ENCODE data around the gene LACRT. TPM values are rescaled to one million over a fixed set of nuclear protein-coding genes. Genes with fewer than 3 reads are reported as not detected.

Gene LACRT
- total and polyA plus RNA-seq, 9 donors, result not detected

GRCh38 chr12:54611715-54612149, 23.0 kb downstream of the LACRT start:
- H3K27ac ChIP-seq, result no peak overlapping the region
- no peak for TF ChIP-seq POLR2A (IDR thresholded peaks at IDR 0.05)
- no peak for TF ChIP-seq CTCF (IDR thresholded peaks at IDR 0.05)
- TF ChIP-seq EP300 (IDR thresholded peaks at IDR 0.05), result no peak
- no peaks in the 10 kb centered on the region for H3K4me1 ChIP-seq (ENCODE audit: insufficient read depth)

GRCh38 chr12:54608769-54609168, 25.9 kb downstream of the LACRT start:
- Histone ChIP-seq H3K36me3 (no peaks in the 10 kb centered on the region), H3K27ac (no peak overlapping the region), H3K27me3 (no peaks in the 10 kb centered on the region), H3K9me3 (no peaks in the 10 kb centered on the region), H3K4me1 (ENCODE audit: insufficient read depth) (no peaks in the 10 kb centered on the region), H3K4me3 (no peak overlapping the region)
- 82 to 85% (median 85%) methylated on average over 2 of the region's 2 CpGs for WGBS, 3 donors
- intact Hi-C loops (cut with DNase I), result no loop called here
- TF ChIP-seq POLR2A (IDR thresholded peaks at IDR 0.05), result no peak
- no peak for TF ChIP-seq CTCF (IDR thresholded peaks at IDR 0.05)
- TF ChIP-seq EP300 (IDR thresholded peaks at IDR 0.05), result no peak
- no peak for DNase-seq

More at GRCh38 chr12:54611715-54612149, 23.0 kb downstream of the LACRT start:
- DNase-seq, result no peak
- intact Hi-C loops (cut with DNase I), result no loop called here
- H3K9me3 ChIP-seq, result no peaks in the 10 kb centered on the region
- no peaks in the 10 kb centered on the region for H3K36me3 ChIP-seq
- no peak overlapping the region for H3K4me3 ChIP-seq
- H3K27me3 ChIP-seq, result no peaks in the 10 kb centered on the region
- 69 to 91% (median 74%) methylated on average over 3 of the region's 3 CpGs for WGBS, 3 donors

GRCh38 chr12:54608156-54608555, 26.5 kb downstream of the LACRT start:
- H3K4me3 ChIP-seq, result no peak overlapping the region
- H3K9me3 ChIP-seq, result no peaks in the 10 kb centered on the region
- no peak for DNase-seq
- intact Hi-C loops (cut with DNase I), result no loop called here
- no peaks in the 10 kb centered on the region for H3K27me3 ChIP-seq
- TF ChIP-seq CTCF (IDR thresholded peaks at IDR 0.05), result no peak
- TF ChIP-seq POLR2A (IDR thresholded peaks at IDR 0.05), result no peak
- no peak for TF ChIP-seq EP300 (IDR thresholded peaks at IDR 0.05)
- no peaks in the 10 kb centered on the region for H3K36me3 ChIP-seq
- no peaks in the 10 kb centered on the region for H3K4me1 ChIP-seq (ENCODE audit: insufficient read depth)
- WGBS, 3 donors, result 56 to 61% (median 57%) methylated on average over 6 of the region's 6 CpGs
- no peak overlapping the region for H3K27ac ChIP-seq

- H3K9me3 ChIP-seq, result no peaks in the 10 kb centered on the region
- DNase-seq, result no peak
- H3K4me3 ChIP-seq, result no peak overlapping the region
- no peaks in the 10 kb centered on the region for H3K36me3 ChIP-seq
- no peaks in the 10 kb centered on the region for H3K27me3 ChIP-seq
- TF ChIP-seq EP300 (IDR thresholded peaks at IDR 0.05) (no peak), POLR2A (IDR thresholded peaks at IDR 0.05) (no peak), CTCF (IDR thresholded peaks at IDR 0.05) (no peak)
- H3K4me1 ChIP-seq (ENCODE audit: insufficient read depth), result no peaks in the 10 kb centered on the region
- intact Hi-C loops (cut with DNase I), result no loop called here
- H3K27ac ChIP-seq, result no peak overlapping the region
- WGBS, 3 donors, result 39 to 45% (median 43%) methylated on average over 4 of the region's 4 CpGs
These were observed 28.1 kb downstream of the LACRT start for GRCh38 chr12:54606556-54606955.
